HT1080 (cell line): ENCODE data around the gene TRAPPC8. TPM values are rescaled to one million over a fixed set of nuclear protein-coding genes. Genes with fewer than 3 reads are reported as not detected.
A peak's percentile ranks its signal among the peaks of the same experiment; 100 is the strongest.
"Not testable (repeated sequence)": the region's sequence is repeated elsewhere in the genome, so short reads cannot be mapped to it uniquely, and the experiment has no call there.

Experiments used
- DNase-seq: peaks from one replicate; pipeline ENCODE4 v3.0.0-alpha.2; 2015; ENCODE audit warnings: low read depth
- total RNA-seq: library from RNA; depleted of rRNA; stranded (reverse); fragments of >200 nt; shearing (Covaris generic); gene quantifications from 2 replicates; pipeline ENCODE4 v1.2.3, GENCODE V29; 2014

The TRAPPC8 gene
- total RNA-seq, 1 experiment from 2014 or later: 35.2 TPM

DNA sequence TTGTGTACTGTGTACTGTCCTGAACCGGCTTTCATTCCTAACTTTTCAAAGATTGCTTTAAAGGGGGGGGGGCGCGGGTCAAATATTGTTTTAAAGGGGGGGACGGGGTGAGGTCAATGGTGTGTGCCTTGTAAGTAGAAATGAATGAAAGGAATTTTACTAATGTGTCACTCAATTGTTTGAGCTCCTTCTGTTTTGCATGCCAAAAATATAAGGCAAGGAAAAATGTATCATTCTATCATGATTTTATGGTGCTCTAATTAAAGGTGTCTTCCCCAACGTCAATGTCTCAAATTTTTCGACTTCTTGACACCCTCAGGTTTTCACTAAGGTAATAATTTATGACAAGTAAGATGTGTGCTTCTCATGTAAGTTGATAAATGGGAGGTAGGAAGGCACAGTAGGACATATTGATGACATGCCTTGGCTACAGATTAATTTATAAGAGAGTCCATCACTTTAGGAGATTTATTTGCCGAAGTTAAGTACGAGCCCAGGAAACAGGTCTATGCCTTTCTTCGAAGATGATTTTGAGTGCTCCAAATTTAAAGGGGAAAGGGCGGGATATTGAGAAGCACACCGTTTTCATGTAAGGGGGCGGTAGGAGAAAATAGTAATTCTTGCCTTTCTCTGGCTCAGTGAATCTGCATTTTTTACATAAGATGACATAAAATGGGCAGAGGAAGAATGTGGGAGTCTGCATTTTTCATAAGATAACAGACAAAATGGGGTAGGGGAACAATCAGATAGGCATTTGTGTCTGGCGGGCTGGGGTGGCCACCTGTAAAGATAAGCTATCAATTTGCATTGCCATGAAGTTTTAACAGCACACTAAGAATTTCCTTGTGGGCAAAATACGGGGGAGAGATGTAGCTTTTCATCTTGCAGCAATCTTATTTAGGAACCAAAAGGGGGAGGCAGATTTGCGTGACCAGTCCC, 1.2 kb upstream of the TRAPPC8 start:
- DNase-seq: no peak

DNA sequence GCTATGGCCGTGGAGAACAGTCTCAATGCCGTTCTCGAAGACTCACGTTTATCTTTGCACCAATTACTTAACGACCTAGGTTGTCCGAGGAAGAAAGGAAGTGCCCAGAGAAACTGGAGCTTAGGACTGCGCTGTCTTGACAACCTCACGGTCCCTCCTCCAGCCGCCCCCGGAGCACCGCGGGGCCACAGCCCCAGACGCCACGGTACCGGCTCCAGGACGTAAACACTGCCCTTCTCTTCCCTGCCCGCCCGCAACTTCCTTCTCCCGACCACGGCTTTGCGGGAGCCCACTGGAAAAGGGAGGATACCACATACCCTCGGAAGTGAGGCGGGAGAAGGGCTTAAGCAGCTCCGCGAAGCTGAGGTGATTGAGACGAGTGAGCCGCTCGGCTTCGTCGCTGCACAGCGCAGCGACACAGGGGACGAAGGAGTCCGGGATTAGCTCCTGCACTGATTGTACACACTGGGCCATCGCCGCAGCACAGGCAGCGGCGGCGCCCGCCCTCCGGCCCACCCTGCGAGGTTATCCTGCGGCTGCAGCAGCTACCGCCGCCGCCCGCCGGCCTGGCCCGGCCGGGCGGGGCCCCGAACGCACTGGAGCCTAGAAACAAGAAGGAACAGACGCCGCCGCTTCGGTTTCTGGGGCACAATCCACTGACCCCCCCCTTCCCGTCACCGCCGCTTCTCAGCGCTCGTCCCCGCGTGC, 483 bp downstream of the TRAPPC8 start:
- DNase-seq: peak; percentile 17

DNA sequence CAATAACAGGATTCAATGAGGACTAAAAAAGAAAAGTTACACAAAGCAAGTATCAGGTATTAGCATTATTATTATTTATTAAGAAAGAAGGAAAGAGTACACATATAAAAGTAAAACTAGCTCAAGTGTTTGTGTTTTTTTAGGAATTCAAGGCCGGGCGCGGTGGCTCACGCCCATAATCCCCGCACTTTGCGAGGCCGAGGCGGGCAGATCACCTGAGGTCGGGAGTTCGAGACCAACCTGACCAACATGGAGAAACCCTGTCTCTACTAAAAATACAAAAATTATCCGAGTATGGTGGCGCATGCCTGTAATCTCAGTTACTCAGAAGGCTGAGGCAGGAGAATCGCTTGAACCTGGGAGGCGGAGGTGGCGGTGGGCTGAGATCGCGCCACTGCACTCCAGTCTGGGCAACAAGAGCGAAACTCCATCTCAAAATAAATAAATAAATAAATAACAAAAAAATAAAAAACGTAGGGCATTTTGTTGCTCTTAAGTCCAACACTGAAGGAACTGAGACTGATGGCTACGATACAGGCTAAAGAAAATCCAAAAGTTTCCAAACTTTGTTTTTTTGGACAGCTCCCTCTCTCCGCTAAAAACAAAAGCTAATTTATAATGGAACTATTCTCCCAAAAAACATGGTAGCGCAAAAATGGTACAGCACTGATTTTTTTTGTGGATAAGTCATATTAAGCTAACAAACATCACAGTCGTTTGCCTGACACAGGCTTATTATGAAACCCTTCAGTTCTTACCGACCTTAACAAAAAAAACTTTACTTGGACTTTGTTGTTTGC, 1.7 kb downstream of the TRAPPC8 start:
- no peak for DNase-seq

DNA sequence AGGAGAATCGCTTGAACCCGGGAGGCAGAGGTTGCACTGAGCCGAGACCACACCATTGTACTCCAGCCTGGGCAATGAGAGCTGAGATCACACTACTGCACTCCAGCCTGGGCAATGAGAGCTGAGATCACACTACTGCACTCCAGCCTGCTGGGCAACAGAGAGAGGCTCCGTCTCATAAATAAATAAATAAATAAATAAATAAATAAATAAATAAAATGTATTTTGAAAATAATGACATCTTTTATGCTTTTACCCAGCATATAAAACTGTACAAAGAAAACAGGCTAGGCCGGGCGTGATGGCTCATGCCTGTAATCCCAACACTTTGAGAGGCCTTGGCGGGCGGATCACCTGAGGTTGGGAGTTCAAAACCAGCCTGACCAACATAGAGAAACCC, 8.2 kb downstream of the TRAPPC8 start:
- not testable (repeated sequence) for DNase-seq

DNA sequence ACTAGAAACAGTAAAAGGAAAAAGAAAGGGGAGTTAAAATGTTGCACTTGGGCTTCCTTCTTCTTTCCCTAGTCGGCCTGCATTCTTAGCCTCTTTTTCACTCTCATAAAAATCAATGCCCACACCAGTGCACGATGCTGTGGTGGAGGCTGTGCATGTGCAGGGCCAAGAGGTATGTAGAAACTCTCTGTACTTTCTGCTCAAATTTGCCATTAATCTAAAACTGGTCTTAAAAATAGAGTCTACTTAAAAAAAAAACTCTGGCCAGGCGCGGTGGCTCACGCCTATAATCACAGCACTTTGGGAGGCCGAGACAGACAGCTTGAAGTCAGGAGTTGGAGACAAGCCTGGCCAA, 11.1 kb downstream of the TRAPPC8 start:
- DNase-seq: no peak

DNA sequence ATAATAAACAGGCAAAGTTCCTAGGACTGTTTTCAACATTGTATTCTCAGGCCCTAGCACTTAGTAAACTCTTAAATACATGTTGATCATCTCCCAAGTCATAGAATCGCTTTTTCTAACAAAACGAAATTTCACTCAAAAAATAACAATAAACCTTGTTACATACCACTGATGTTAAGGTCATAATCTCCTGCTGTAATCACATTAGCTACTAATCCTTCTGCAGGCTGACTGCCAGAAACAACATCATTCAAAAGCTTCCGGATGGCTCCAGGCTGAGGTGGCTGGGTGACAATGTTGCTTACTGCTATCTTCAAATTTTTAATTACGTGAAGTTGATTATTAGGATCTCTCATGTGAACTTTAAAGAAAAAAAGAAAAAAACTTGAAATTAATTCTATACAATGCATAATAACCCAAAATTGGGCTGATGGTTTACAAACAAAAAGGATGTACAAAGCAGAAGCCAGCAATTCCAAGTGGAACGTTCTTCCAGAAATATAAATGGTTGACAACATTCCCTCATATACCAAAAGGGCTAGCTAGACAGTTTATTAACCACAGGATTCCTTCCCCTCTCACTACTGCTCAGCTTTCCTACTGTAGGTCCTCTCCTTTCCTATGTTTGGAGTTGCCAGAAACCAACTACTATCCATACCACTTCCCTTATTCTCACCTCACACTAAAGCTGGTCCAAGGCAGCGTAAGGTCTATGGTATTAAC, 11.6 kb downstream of the TRAPPC8 start:
- DNase-seq: no peak

DNA sequence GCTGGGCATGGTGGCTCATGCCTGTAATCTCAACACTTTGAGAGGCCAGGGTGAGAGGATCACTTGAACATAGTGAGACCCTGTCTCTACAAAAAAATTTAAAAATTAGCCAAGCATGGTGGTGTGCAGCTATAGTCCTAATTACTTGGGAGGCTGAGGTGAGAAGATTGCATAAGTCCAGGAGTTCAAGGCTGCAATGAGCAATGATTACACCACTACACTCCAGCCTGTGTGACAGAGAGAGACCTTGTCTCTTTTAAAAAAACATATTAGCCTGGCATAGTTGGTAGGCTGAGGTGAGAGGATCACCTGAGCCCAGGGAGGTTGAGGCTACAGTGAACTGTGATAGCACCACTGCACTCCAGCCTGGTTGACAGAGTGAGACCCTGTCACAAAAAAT, 13.7 kb downstream of the TRAPPC8 start:
- DNase-seq: no peak

DNA sequence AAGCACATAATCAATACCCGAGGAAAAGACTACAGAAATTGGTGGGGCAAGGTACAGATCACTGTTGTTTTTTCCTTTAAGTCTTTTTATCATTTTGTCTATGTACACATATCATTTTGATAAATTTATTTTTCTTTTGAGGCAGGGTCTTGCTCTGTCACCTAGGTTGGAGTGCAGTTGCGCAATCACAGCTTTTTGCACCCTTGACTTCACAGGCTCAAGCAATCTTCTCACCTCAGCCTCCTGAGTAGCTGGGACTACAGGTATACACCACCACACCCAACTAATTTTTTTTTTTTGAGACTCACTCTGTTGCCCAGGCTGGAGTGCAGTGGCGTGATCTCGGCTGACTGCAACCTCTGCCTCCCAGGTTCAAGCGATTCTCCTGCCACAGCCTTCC, 15.9 kb downstream of the TRAPPC8 start:
- not testable (repeated sequence) for DNase-seq

DNA sequence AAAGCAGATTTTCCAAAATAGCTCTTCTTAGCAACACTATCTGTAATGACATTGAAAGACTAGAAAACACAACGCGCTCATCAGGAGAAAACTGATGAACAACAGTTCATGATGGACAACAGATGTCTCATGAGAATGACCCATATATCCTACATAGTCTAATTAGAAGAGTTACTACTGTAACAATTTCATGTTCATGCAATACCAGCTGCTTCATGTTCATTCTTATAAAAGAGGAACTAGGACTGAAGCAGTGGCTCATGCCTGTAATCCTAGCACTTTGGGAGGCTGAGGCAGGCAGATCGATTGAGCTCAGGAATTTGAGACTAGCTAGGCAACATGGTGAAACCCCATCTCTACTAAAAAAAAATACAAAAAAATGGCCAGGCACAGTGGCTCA, 22.7 kb downstream of the TRAPPC8 start:
- no peak for DNase-seq

DNA sequence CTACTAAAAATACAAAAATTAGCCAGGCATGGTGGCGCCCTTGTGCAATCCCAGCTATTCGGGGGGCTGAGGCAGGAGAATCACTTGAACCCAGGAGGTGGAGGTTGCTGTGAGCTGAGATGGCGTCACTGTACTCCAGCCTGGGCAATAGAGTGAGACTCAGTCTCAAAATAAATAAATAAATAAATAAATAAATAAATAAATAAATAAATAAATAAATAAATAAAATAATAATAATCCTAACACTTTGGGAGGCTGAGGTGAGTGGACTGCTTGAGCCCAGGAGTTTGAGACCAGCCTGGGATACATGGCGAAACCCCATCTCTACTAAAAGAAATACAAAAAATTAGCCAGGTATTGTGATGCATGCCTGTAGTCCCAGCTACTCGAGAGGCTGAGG, 23.6 kb downstream of the TRAPPC8 start:
- not testable (repeated sequence) for DNase-seq

DNA sequence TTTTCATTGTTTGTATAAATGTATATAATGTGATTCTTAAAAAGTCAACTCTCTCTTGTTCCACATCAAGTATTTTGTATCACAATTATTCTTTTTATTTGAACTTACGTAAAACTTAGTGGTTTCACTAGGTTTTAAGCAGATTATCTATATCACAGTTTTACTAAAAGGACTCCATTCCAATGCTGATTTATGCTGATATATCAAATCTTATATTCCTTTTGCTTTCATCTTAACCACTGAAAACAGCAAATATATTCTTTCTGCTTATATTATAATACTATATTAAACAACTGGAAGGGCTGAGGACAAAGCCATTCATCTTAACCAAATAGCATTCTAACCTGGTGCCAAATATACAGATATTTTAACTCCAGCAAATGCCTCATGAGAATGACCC, 24.2 kb downstream of the TRAPPC8 start:
- no peak for DNase-seq

DNA sequence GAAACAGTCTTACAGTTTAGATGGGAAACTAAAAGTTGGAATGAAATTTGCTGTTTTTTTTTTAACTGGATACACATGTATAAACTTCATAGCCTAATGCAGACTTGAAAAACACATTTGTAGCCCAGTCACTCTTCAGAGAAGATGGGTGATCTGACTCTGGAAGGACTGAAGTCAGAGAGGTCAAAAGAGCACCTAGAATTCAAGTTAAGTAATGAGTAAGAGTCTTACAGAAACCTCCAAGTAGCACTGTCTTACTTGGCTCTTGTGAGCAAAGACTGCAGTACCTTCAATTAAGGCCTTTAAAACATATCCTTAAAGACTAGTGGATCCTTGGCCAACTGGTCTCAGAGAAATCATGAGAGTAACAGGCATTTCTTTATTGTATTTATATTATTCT, 41.9 kb downstream of the TRAPPC8 start:
- DNase-seq: no peak

DNA sequence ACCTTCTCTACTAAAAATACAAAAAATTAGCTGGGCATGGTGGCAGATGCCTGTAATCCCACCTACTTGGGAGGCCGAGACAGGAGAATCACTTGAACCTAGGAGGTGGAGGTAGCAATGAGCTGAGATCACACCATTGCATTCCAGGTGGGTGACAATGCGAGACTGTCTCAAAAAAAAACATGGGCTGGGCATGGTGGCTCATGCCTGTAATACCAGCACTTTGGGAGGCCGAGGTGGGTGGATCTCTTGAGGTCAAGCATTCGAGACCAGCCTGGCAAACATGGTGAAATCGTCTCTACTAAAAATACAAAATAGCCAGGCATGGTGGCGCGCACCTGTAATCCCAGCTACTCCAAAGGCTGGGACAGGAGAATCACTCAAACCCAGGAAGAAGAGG, 43.2 kb downstream of the TRAPPC8 start:
- not testable (repeated sequence) for DNase-seq

DNA sequence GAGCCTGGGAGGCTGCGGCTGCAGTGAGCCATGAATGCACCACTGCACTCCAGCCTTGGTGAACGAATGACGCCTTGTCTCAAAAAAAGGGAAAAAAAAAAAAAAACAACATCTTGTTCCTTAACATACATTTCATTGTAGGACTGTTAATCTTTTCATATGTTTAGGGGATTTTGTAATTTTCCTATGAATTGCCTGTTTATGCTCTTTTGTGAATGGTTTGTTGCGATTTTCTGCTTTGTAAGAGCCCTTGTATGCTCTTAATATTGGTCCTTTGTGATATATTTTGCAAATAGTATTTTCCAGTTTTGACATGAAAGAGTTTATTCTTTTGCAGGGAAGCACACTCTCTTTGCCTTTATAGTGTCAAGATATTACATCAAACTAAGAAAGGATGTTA, 50.0 kb downstream of the TRAPPC8 start:
- DNase-seq: no peak

DNA sequence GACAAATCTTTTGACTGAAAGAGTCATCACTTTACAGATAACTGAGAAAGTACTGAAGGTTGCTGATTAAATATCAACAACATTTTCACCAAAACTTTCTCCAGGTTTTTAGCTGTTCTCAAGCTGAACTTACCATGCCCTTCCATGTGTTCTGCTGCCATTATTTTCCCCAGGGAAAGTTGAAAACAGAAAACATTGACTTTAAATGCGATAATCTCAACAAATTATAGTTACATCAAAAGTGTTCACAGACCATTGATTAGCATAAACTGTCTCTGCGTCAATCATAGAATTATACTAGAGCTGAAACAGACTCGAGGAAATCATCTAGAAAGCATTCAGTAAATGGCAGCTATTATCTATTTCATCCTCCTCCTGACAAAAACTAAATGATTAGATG, 51.4 kb downstream of the TRAPPC8 start:
- no peak for DNase-seq

DNA sequence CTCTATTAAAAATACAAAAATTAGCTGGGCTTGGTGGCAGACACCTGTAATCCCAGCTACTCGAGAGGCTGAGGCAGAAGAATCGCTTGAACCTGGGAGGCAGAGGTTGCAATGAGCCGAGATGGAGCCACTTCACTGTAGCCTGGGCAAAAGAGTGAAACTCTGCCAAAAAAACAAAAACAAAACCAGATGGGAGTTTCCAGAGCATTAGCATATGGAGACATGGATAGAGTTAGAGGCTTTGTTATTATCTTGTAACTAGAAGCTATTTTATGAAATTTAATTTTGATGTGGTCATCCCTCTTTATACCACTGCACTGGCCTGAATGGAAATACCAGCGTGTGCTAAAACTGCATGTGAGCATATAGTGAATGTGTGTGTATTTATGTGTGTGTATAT, 58.9 kb downstream of the TRAPPC8 start:
- DNase-seq: no peak

DNA sequence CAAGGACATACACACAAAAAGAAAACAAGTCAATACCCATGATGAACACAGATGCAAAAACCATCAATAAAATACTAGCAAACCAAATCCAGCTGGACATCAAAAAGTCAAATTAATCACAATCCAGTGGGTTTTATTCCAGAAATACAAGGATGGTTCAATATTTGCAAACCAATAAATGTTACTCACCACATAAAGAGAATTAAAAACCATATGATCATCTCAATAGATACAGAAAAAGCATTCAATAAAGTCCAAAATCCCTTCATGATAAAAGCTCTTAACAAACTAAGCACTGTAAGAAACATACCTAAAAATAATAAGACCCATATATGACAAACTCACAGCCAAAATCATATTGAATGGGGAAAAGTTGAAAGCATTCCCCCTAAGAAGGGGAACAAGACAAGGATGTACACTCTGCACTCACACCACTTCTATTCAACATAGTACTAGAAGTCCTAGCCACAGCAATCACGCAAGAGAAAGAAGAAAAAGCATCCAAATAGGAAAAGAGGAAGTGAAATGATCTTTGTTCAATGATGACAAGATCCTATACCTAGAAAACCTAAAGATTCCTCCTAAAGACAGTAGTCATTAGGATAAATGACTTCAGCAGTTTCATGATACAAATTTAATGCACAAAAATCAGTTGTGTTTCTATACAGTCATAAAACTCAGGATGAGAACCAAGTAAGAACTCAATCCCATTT, 62.6 kb downstream of the TRAPPC8 start:
- DNase-seq: no peak

DNA sequence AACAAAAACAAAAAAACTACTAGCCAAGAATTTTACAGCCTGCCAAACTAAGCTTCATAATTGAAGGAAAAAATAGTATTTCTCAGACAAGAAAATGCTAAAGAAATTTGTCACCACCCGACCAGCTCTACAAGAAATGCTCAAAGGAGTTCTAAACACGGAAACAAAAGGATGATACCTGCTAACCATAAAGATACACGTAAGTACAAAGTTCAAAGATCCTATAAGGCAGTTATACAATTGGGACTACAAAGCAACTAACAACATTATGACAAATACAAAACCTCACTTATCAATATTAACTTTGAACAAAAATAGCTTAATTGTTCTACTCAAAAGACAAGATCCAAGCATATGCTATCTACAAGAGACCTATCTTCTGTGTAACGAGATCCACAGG, 64.6 kb downstream of the TRAPPC8 start:
- no peak for DNase-seq

DNA sequence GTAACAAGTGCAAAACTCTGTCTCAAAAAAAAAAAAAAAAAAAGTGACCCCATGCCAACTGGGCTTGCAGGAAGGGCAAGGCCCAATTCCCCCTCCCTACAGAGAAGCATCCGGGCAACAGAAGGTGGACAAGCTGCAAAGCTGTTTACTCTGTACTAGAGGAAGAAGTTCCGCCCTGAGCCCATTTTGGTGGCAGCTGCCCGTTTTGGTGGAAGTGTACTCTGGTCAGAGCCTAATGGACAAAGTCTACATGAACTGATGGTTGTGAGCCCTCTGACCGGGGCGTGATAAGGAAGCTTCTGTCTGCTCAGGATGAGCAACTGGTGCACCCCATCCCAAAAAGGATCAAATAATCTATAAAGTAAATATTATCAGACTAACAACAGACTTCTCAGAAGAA, 65.0 kb downstream of the TRAPPC8 start:
- no peak for DNase-seq

DNA sequence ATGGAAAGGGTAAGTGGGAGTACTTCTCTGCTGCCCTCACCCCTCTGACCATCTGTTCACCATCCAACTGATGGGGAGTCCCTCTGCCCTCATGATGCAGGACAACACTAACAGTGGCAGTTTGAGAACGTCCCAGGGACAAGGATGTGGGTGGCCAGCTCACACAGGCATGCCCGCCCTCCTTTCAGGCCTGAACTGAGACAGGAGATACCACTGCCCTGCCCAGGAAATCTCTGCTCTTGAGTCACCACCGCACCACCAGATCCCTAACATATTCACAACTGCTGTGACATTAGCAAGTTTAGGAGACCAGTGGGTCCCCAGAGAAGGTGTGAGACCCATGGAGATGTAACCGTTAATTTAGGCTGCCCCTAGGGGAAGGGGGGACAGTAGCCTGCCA, 66.2 kb downstream of the TRAPPC8 start:
- peak; percentile 85 for DNase-seq

DNA sequence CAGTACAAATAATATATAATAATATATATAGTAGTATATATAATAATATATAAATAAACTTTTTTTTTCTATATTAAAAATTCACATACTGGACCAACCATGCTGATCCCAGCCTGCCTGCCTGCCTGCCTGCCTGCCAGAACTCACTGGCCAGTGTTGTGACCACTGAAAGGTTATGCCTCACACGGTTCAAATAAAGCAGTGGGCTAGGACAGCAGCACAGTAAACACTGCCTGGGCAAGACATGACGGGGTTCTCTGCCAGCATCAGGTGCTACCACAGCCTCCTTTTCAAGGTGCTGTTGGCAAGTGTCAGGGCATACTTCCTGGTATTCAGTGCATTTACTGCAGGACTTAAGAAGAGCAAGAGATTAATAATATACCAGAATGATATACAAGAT, 67.6 kb downstream of the TRAPPC8 start:
- no peak for DNase-seq
